Stimulated activated CD4-positive, alpha-beta T cell treated with anti-CD3 and anti-CD28 coated beads, Interleukin-4, amount 100 ng/mL, for 1 hour (primary cell): Measurements from ENCODE around the gene RXFP1.

Experiments used
- DNase-seq: peaks from one replicate; pipeline ENCODE4 v3.0.0-alpha.2; 2020

The RXFP1 gene

GRCh38 chr4:158521484-158522088 lies at the start of gene RXFP1:
RXFP1 (plus strand) TSS chr4:158521882; CDS start chr4:158521977, 95 bp downstream.
- DNase-seq: no peak

- DNase-seq: no peak
Measured at GRCh38 chr4:158481811-158482210, 39.9 kb upstream of the RXFP1 start.

- no peak for DNase-seq
Measured at GRCh38 chr4:158484173-158484885, 37.4 kb upstream of the RXFP1 start.

GRCh38 chr4:158490629-158491028 lies 31.1 kb upstream of the RXFP1 start:
- no peak for DNase-seq

GRCh38 chr4:158492391-158492790 lies 29.3 kb upstream of the RXFP1 start:
- DNase-seq: no peak

GRCh38 chr4:158496030-158496741 lies 25.5 kb upstream of the RXFP1 start:
- peak; percentile 14 for DNase-seq

- DNase-seq: no peak
Measured at GRCh38 chr4:158500054-158500453, 21.6 kb upstream of the RXFP1 start.

GRCh38 chr4:158513256-158513655 lies 8.4 kb upstream of the RXFP1 start:
- DNase-seq: no peak

- DNase-seq: no peak
Measured at GRCh38 chr4:158519226-158519625, 2.5 kb upstream of the RXFP1 start.

- no peak for DNase-seq
Measured at GRCh38 chr4:158523990-158524535, 2.4 kb downstream of the RXFP1 start.

GRCh38 chr4:158527516-158527915 lies 5.8 kb downstream of the RXFP1 start:
- DNase-seq: no peak

- DNase-seq: no peak
Measured at GRCh38 chr4:158529505-158529904, 7.8 kb downstream of the RXFP1 start.

- no peak for DNase-seq
Measured at GRCh38 chr4:158530381-158530780, 8.7 kb downstream of the RXFP1 start.

GRCh38 chr4:158530898-158531297 lies 9.2 kb downstream of the RXFP1 start:
- DNase-seq: no peak

GRCh38 chr4:158532556-158533231 lies 11.0 kb downstream of the RXFP1 start:
- DNase-seq: no peak

GRCh38 chr4:158534727-158535126 lies 13.0 kb downstream of the RXFP1 start:
- no peak for DNase-seq

GRCh38 chr4:158535130-158535614 lies 13.5 kb downstream of the RXFP1 start:
- DNase-seq: no peak

GRCh38 chr4:158536833-158537232 lies 15.2 kb downstream of the RXFP1 start:
- DNase-seq: no peak

GRCh38 chr4:158538176-158538575 lies 16.5 kb downstream of the RXFP1 start:
- DNase-seq: no peak

- DNase-seq: no peak
Measured at GRCh38 chr4:158538911-158539310, 17.2 kb downstream of the RXFP1 start.

- DNase-seq: no peak
Measured at GRCh38 chr4:158540125-158540907, 18.6 kb downstream of the RXFP1 start.

GRCh38 chr4:158541506-158541905 lies 19.8 kb downstream of the RXFP1 start:
- no peak for DNase-seq
